HG03342 (cell line): ENCODE measurements around the gene HP.

ENCODE experiments used
- ATAC-seq: cut with Tn5 transposase; IDR thresholded peaks from one replicate; pipeline ENCODE4 v1.9.1; 2021; ENCODE audit warnings: mild to moderate bottlenecking, moderate library complexity; ENCODE audit not compliant: unreplicated experiment

Gene HP

GRCh38 chr16:72083778-72084404, 29.6 kb downstream of the HP start:
- ATAC-seq, result no peak

DNA sequence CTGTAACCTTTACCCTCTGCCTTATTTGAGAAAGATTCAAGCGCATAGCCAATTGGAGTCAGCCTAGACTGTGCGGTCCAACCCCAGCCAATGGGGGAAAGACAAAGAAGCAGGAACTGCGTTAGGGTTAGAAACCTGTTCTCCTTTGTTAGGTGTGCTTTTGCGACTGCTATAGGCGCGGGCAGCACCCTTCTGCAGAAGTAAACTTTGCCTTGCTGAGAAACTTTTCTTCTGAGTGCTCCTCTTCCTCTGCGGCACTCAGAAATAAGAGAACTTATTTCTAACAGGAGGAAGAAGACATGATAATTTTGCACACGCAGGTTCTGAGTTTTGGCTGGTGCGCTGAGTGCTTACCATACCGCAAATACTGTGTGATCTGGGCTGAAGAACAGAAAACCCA, 30.1 kb downstream of the HP start:
- no peak for ATAC-seq

DNA sequence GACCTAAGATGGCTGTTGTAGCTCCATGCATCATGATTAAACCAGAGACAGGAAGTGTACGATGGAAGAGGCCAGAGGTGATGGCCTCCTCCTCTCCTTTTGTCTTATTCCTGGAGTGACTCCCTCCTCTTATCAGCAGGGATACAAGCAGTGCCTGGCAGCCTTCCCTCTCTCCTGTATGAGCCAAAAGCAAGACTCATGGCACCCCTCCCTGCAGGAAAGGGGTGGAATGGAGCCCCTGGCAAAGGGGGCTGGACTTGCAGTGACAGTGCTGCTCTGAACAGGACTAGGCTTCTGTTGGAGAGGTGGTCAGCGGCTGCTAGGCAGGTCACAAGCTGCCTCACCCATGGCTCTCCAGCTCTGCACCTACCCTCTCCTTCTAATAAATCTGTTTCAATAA, 30.7 kb downstream of the HP start:
- ATAC-seq, result no peak

DNA sequence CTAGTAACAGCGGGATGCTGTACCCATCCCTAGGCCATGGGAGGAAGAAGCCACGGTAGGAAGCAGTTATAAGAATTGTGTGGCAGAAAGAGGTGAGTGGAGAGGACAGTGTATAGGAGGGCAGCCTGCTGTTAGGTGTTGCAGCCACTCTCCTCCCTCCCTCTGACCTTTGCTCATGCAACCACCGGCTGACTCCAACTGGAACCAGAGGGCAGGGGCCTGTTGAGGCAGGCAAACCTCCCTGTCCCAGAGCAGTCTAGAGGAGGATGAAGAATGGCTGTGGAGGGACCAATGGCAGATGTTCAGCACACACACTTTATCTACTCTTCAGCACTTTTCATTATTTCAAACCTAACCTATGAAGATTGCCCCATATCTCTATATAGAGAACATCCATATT, 36.9 kb downstream of the HP start:
- ATAC-seq, result no peak

- ATAC-seq, result no peak
These were observed 38.6 kb downstream of the HP start for GRCh38 chr16:72092832-72093447.

DNA sequence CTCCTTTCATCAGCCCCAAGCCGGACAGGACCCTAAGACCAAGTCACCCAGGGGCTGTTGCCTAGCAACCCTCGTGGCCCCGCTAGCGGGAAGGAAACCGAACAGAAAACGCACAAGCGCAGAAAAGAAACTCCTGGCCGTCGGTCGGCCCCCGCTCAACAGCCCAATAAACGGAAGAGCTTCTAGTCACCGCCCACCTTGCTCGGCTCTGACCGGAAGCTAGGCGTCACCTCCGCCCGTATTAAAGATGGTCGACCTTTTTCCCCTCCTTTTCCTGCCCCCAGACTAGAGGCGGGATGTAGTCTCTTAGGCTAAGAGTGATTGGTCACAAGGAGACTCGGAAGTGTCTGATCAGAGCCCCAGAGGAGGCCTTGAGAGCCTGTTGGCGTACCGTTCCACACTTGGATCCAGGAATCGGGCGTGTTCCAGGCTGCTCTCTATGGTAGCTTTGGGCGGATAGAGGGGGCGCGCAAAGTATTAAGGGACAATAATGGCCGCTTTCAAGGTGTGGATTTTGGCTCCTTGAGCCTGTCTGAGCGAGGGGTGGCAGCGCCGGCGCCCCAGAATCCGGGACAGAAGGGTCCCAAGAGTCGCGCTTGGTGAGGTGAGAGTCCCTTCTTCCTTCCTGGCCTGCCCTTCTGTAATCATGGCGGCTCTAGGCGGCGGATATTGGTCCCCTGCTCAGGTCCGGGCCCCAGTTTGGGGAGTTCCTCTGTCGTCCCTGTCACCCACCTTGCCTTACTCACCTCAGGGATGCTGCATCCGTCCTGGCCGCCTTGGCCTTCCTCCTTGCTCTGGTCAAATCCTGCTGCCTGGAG, 39.4 kb downstream of the HP start, which contains the start of the genes DHX38 and TXNL4B:
Gene DHX38 (plus strand): TSS at position 400 of the 818 bp plus-strand sequence. CDS start 2,311 bp downstream, outside the sequence.
Gene TXNL4B (minus strand): TSS at position 173 of the 818 bp plus-strand sequence. CDS start 2,871 bp downstream, outside the sequence.
- peak; percentile 95 for ATAC-seq

GRCh38 chr16:72094266-72094610, 39.9 kb downstream of the HP start:
- ATAC-seq, result no peak

DNA sequence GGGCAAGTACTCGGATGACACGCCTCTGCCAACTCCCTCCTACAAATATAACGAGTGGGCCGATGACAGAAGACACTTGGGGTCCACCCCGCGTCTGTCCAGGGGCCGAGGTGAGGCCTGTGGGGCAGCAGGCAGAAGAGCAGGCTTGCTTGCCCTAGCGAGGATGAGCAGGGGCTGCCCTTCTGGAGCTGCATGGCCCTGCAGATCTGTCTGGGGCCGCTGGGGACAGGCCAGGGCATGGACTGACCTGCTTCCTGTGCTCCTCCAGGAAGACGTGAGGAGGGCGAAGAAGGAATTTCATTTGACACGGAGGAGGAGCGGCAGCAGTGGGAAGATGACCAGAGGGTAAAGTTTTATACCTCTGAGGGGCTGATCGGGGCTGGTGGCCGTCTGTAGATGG, 44.6 kb downstream of the HP start:
- ATAC-seq, result no peak

GRCh38 chr16:72099377-72099818, 45.1 kb downstream of the HP start:
- ATAC-seq, result peak; percentile 75

DNA sequence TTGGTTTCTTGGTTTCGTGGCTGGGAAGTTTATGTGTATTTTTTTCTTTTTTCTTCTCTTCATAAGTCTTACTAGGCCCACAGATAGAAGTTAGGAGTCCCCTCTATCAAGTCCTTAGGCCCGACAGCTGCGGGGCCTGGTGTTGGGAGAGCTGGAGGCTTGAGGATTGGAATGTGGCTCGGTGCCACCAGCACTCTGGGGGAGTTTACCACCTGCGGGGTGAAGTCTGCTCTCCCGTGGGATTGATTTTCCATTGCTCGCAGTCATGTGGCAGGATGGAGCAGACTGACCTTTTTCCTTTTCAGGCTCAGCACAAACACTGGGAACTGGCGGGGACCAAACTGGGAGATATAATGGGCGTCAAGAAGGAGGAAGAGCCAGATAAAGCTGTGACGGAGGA, 46.9 kb downstream of the HP start:
- ATAC-seq, result no peak

- ATAC-seq, result no peak
These were observed 50.6 kb downstream of the HP start for GRCh38 chr16:72104905-72105304.

DNA sequence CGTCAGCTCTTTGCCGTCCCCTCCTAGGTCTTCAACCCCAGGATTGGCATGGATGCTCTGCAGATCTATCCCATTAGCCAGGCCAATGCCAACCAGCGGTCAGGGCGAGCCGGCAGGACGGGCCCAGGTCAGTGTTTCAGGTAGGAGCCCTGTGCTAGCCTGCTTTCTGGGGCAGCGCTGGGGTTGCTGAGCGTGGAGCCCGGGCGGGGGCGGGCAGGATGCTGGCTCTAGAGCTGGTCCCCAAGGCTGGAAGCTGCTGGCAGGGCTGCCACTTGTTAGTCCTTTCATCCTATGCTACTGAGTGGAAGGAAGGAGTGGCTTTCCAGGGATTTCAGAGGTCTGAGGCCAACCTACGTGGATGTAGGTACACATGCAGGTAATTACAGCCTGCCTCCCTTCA, 51.7 kb downstream of the HP start:
- no peak for ATAC-seq

DNA sequence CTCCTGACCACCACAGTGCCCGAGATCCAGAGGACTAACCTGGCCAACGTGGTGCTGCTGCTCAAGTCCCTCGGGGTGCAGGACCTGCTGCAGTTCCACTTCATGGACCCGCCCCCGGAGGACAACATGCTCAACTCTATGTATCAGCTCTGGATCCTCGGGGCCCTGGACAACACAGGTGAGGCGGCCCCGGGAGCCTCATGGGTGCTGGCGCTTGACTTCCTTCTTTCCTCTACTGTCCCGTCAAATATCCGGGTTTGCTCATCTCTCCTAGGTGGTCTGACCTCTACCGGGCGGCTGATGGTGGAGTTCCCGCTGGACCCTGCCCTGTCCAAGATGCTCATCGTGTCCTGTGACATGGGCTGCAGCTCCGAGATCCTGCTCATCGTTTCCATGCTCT, 53.1 kb downstream of the HP start:
- ATAC-seq, result no peak

DNA sequence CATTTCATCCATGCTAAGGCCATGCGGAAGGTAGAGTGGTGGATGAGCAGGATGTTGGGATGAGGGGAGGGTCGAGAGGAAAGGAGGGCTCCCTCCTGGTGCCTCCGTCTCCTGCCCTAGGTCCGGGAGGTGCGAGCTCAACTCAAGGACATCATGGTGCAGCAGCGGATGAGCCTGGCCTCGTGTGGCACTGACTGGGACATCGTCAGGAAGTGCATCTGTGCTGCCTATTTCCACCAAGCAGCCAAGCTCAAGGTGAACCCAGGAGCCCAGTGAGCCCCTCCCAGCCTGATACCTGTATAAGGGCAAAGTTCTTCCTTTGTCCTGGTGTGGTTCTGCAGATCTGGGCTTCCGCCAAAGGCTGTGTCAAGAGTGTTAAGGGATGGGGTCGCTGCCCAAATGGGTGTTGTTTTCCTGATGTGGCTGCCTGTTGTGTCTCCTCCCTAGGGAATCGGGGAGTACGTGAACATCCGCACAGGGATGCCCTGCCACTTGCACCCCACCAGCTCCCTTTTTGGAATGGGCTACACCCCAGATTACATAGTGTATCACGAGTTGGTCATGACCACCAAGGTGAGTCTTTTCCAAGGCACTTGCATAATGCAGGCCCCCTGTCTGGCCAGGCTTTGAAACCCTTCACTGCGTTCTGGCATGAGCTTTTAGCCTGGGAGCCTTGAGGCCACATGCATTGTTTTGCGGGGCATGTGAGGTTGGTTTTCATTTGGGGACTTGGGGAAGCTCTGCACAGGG, 54.2 kb downstream of the HP start:
- ATAC-seq, result no peak

DNA sequence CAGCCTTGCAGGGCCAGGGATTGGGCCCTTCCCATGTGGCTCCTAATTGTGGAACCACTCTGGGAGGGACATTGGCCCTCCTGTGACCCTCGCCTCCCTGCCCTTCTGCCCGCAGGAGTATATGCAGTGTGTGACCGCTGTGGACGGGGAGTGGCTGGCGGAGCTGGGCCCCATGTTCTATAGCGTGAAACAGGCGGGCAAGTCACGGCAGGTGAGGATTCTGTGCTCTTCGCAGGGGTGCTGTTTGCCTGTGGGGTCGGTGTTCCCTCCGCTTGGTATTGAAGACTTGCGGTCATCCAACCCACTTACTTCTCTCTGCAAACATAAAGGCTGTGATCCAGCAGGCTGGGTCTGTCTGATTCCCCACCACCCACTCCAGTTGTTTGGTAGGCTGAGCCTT, 55.0 kb downstream of the HP start:
- no peak for ATAC-seq

GRCh38 chr16:72109966-72110530, 55.7 kb downstream of the HP start:
- ATAC-seq, result no peak
